H1 (cell line): ENCODE results near the gene METTL1. TPM values are rescaled to one million over a fixed set of nuclear protein-coding genes. Genes with fewer than 3 reads are reported as not detected.

Source experiments
- CTCF ChIA-PET: fragments of 300-600 bp; sonication (Branson Sonifier 250); formaldehyde crosslinking; loops from one replicate; lab custom pipeline; 2021; ENCODE audit not compliant: partially characterized antibody; lab: Charles Lee
- POLR2A ChIA-PET: fragments of 300-600 bp; sonication (Branson Sonifier 250); formaldehyde crosslinking; loops from one replicate; lab custom pipeline; 2021; ENCODE audit warnings: inconsistent platforms; ENCODE audit not compliant: partially characterized antibody; lab: Charles Lee
- DNase-seq, 2 experiments: peaks; one replicate each; pipeline versions ENCODE4 v3.0.0 to v3.0.0-alpha.2; 2010 to 2022; ENCODE audit warnings: low spot score in 2 of 2, low read depth in 1 of 2, mixed read lengths in 1 of 2
- FAIRE-seq: peaks from 2 replicates; lab custom pipeline; 2011; peaks lifted over from hg19 to GRCh38; lab: Jason Lieb, UNC
- H2AFZ ChIP-seq: 2 replicates; pipeline ENCODE4 v1.8.1; 2012; ENCODE audit warnings: low read length, inconsistent platforms
- H2AK5ac ChIP-seq: 2 replicates; pipeline ENCODE4 v1.6.1; 2013; ENCODE audit warnings: low read depth, low read length
- H2BK120ac ChIP-seq: replicated peaks from 2 replicates; pipeline ENCODE3; 2013; ENCODE audit warnings: low read depth, low read length, inconsistent platforms
- H2BK12ac ChIP-seq: 2 replicates; pipeline ENCODE4 v1.6.1; 2013; ENCODE audit warnings: low read depth, low read length
- H2BK15ac ChIP-seq: 2 replicates; pipeline ENCODE4 v1.6.1; 2013; ENCODE audit warnings: low read length
- H2BK20ac ChIP-seq: 2 replicates; pipeline ENCODE4 v1.6.1; 2013; ENCODE audit warnings: low read length
- H2BK5ac ChIP-seq: 2 replicates; pipeline ENCODE4 v1.6.1; 2013; ENCODE audit warnings: low read depth, low read length
- H3K14ac ChIP-seq: 2 replicates; pipeline ENCODE4 v1.6.1; 2013; ENCODE audit warnings: inconsistent platforms; ENCODE audit not compliant: insufficient read length
- H3K18ac ChIP-seq: 2 replicates; pipeline ENCODE4 v1.6.1; 2013; ENCODE audit warnings: low read length; ENCODE audit errors: extremely low read depth
- H3K23ac ChIP-seq: 2 replicates; pipeline ENCODE4 v1.6.1; 2013; ENCODE audit warnings: inconsistent platforms; ENCODE audit not compliant: insufficient read length
- H3K23me2 ChIP-seq: 2 replicates; pipeline ENCODE4 v1.6.1; 2013; ENCODE audit warnings: low read depth, low read length
- H3K27ac ChIP-seq: 2 replicates; pipeline ENCODE4 v1.6.1; 2011; ENCODE audit warnings: low read depth, low read length, inconsistent platforms
- H3K27me3 ChIP-seq, 4 experiments: replicated peaks in 1 of 4; 1 replicate in 1 of 4; 2 replicates in 3 of 4; pipeline versions ENCODE4 v1.6.1 to v1.8.1; 2011 to 2013; ENCODE audit warnings: low read length in 3 of 4, mild to moderate bottlenecking in 3 of 4, inconsistent platforms in 2 of 4, mixed read lengths in 2 of 4, moderate library complexity in 1 of 4; ENCODE audit not compliant: control insufficient read depth in 3 of 4, insufficient read depth in 3 of 4; ENCODE audit errors: extremely low read depth in 1 of 4
- H3K36me3 ChIP-seq, 4 experiments: 2 replicates each; pipeline versions ENCODE4 v1.6.1 to v1.8.1; 2011 to 2013; ENCODE audit warnings: mild to moderate bottlenecking in 4 of 4, low read length in 3 of 4, moderate library complexity in 2 of 4, control low read depth in 1 of 4, inconsistent platforms in 1 of 4; ENCODE audit not compliant: insufficient read depth in 4 of 4, control insufficient read depth in 2 of 4
- H3K4ac ChIP-seq: replicated peaks from 2 replicates; pipeline ENCODE3; 2013; ENCODE audit warnings: low read length, low read depth, mixed read lengths, inconsistent platforms; ENCODE audit not compliant: insufficient read length
- H3K4me1 ChIP-seq, 4 experiments: replicated peaks in 1 of 4; 1 replicate in 1 of 4; 2 replicates in 3 of 4; pipeline versions ENCODE4 v1.6.1 to v1.8.1; 2011 to 2013; ENCODE audit warnings: low read length in 3 of 4, inconsistent platforms in 2 of 4, mixed read lengths in 1 of 4; ENCODE audit not compliant: insufficient read depth in 4 of 4, control insufficient read depth in 3 of 4
- H3K4me2 ChIP-seq, 2 experiments: 2 replicates each; pipeline versions ENCODE4 v1.6.1 to v1.8.1; 2011 to 2013; ENCODE audit warnings: low read depth in 2 of 2, low read length in 2 of 2, control low read depth in 1 of 2, inconsistent platforms in 1 of 2, mild to moderate bottlenecking in 1 of 2; ENCODE audit not compliant: insufficient read depth in 1 of 2
- H3K4me3 ChIP-seq, 4 experiments: fragments of 200-600, 300-600 bp in 1 of 4; sonication (generic), shearing (Covaris generic), sonication (Bioruptor Twin) in 1 of 4; 2 replicates each; pipeline versions ENCODE4 v1.5.1 to v1.8.1; 2011 to 2016; ENCODE audit warnings: low read length in 4 of 4, low read depth in 3 of 4, control low read depth in 2 of 4, inconsistent platforms in 2 of 4, mild to moderate bottlenecking in 2 of 4, mixed read lengths in 1 of 4, moderate library complexity in 1 of 4; ENCODE audit not compliant: insufficient read depth in 2 of 4; ENCODE audit errors: extremely low read depth in 1 of 4
- H3K56ac ChIP-seq: replicated peaks from 2 replicates; pipeline ENCODE3; 2013; ENCODE audit warnings: low read depth, mild to moderate bottlenecking, mixed read lengths, low read length, inconsistent platforms; ENCODE audit not compliant: insufficient read length
- H3K79me1 ChIP-seq: 2 replicates; pipeline ENCODE4 v1.6.1; 2013; ENCODE audit warnings: low read depth, low read length, control low read depth
- H3K79me2 ChIP-seq, 2 experiments: 2 replicates each; pipeline versions ENCODE4 v1.6.1 to v1.8.1; 2012 to 2013; ENCODE audit warnings: low read length in 2 of 2, mild to moderate bottlenecking in 2 of 2, inconsistent platforms in 1 of 2; ENCODE audit not compliant: insufficient read depth in 2 of 2, control insufficient read depth in 1 of 2
- H3K9ac ChIP-seq, 4 experiments: replicated peaks in 1 of 4; 1 replicate in 1 of 4; 2 replicates in 3 of 4; pipeline versions ENCODE4 v1.6.1 to v1.8.1; 2011 to 2013; ENCODE audit warnings: low read depth in 3 of 4, low read length in 3 of 4, control low read depth in 2 of 4, mild to moderate bottlenecking in 2 of 4, moderate library complexity in 2 of 4, inconsistent platforms in 1 of 4; ENCODE audit errors: extremely low read depth in 1 of 4
- H3K9me3 ChIP-seq, 2 experiments: 2 replicates each; pipeline versions ENCODE4 v1.6.1 to v1.8.1; 2012 to 2013; ENCODE audit warnings: mild to moderate bottlenecking in 2 of 2, moderate library complexity in 2 of 2, control low read depth in 1 of 2, inconsistent platforms in 1 of 2, low read depth in 1 of 2, low read length in 1 of 2, mixed read lengths in 1 of 2; ENCODE audit not compliant: insufficient read depth in 2 of 2
- H4K20me1 ChIP-seq, 2 experiments: replicated peaks in 1 of 2; 2 replicates each; pipeline versions ENCODE3 to v1.8.1; 2011 to 2013; ENCODE audit warnings: inconsistent platforms in 2 of 2, low read length in 2 of 2, mild to moderate bottlenecking in 1 of 2; ENCODE audit not compliant: insufficient read depth in 2 of 2, control insufficient read depth in 1 of 2
- H4K5ac ChIP-seq: 2 replicates; pipeline ENCODE4 v1.6.1; 2013; ENCODE audit warnings: low read length, low read depth, mixed read lengths, inconsistent platforms; ENCODE audit not compliant: insufficient read length
- H4K8ac ChIP-seq: 2 replicates; pipeline ENCODE4 v1.8.0; 2013; ENCODE audit warnings: mild to moderate bottlenecking, moderate library complexity, low read length, inconsistent platforms; ENCODE audit not compliant: insufficient read depth; ENCODE audit errors: extremely low read depth
- H4K91ac ChIP-seq: replicated peaks from 2 replicates; pipeline ENCODE3; 2013; ENCODE audit warnings: low read length, mixed read lengths, inconsistent platforms; ENCODE audit not compliant: insufficient read length
- CHD1 ChIP-seq: IDR thresholded peaks from 2 replicates; pipeline ENCODE4 v1.6.1; 2012; ENCODE audit warnings: low read depth, low read length, improper control_type of control experiment
- CREB1 ChIP-seq: IDR thresholded peaks from 2 replicates; pipeline ENCODE4 v1.6.1; 2012; ENCODE audit warnings: inconsistent platforms
- GABPA ChIP-seq: IDR thresholded peaks from 2 replicates; pipeline ENCODE4 v1.6.1; 2011; ENCODE audit warnings: mild to moderate bottlenecking, low read length, moderate library complexity, borderline replicate concordance; ENCODE audit not compliant: insufficient read depth
- HDAC6 ChIP-seq: IDR thresholded peaks from one replicate; pipeline ENCODE4 v1.7.1; 2012; ENCODE audit warnings: low read depth, mild to moderate bottlenecking, inconsistent platforms, low read length, moderate library complexity
- MAFK ChIP-seq: IDR thresholded peaks from 2 replicates; pipeline ENCODE4 v1.6.1; 2012; ENCODE audit warnings: low read depth, mild to moderate bottlenecking, improper control_type of control experiment, low read length
- PHF8 ChIP-seq: fragments of 200-600 bp; sonication (generic); conservative IDR thresholded peaks from 2 replicates; pipeline ENCODE4 v1.7.1; 2012; ENCODE audit warnings: low read depth, mild to moderate bottlenecking, inconsistent platforms, low read length, moderate library complexity
- RFX5 ChIP-seq: IDR thresholded peaks from 2 replicates; pipeline ENCODE4 v1.6.1; 2011; ENCODE audit warnings: low read depth, low read length, improper control_type of control experiment, borderline replicate concordance
- RXRA ChIP-seq: IDR thresholded peaks from 2 replicates; pipeline ENCODE4 v1.6.1; 2011; ENCODE audit warnings: low read depth, mild to moderate bottlenecking, low read length, moderate library complexity; ENCODE audit not compliant: insufficient read depth
- SRF ChIP-seq: IDR thresholded peaks from 2 replicates; pipeline ENCODE4 v1.6.1; 2011; ENCODE audit warnings: mild to moderate bottlenecking, low read depth, low read length, moderate library complexity
- TAF7 ChIP-seq: optimal IDR thresholded peaks from 2 replicates; pipeline ENCODE3; 2011; ENCODE audit warnings: low read depth, mild to moderate bottlenecking, inconsistent platforms, low read length, moderate library complexity, borderline replicate concordance
- TCF12 ChIP-seq: IDR thresholded peaks from 2 replicates; pipeline ENCODE4 v1.6.1; 2011; ENCODE audit warnings: low read depth, mild to moderate bottlenecking, low read length
- WGBS, 2 experiments: shearing (Covaris generic) in 1 of 2; methylation state at CpG; one replicate each; pipeline versions ENCODE4 v1.1.6 to v1.1.7; 2013 to 2015; ENCODE audit warnings: low lambda C conversion rate in 2 of 2, mixed read lengths in 2 of 2, inconsistent platforms in 1 of 2, low coverage in 1 of 2, missing lambda C conversion rate in 1 of 2; ENCODE audit not compliant: insufficient replicate concordance in 2 of 2, insufficient coverage in 1 of 2, insufficient read length in 1 of 2; ENCODE audit errors: extremely low coverage in 1 of 2, missing lambda C conversion rate in 1 of 2; 5-methylcytosine and 5-hydroxymethylcytosine counted together
- polyA plus RNA-seq, 7 experiments: library from polyadenylated mRNA; depleted of rRNA in 3 of 7; stranded (reverse) in 5 of 7; unstranded in 2 of 7; fragments of >200 nt in 5 of 7; fragments of 200-250 nt in 2 of 7; gene quantifications; 1 replicate in 5 of 7; 2 replicates in 1 of 7; 4 replicates in 1 of 7; pipeline versions ENCODE4 v1.2.1 to v1.2.3, GENCODE V29; 2011 to 2013; ENCODE audit warnings: missing spikeins in 2 of 7, mixed read lengths in 2 of 7
- total RNA-seq: library from RNA; stranded (reverse); fragmentation: NEBNext Ultra II Directional; extraction: Animal tissue kit (Norgen Biotek cat#: 25700); gene quantifications from 2 replicates; pipeline ENCODE4 v1.2.1, GENCODE V29; 2021
- TF ChIP-seq, protein P1 (sequence below): IDR thresholded peaks from 2 replicates; pipeline ENCODE4 v1.6.1; 2012; ENCODE audit warnings: inconsistent platforms
- TF ChIP-seq, protein P2 (sequence below): IDR thresholded peaks from 2 replicates; pipeline ENCODE4 v1.6.1; 2012; ENCODE audit warnings: low read length, inconsistent platforms

METTL1 gene
- total and polyA plus RNA-seq, 2 of the 8 experiments (the other 6 are each of a cell fraction or from before 2014, with no cell fraction given) = 40.5 to 46.0 TPM

DNA sequence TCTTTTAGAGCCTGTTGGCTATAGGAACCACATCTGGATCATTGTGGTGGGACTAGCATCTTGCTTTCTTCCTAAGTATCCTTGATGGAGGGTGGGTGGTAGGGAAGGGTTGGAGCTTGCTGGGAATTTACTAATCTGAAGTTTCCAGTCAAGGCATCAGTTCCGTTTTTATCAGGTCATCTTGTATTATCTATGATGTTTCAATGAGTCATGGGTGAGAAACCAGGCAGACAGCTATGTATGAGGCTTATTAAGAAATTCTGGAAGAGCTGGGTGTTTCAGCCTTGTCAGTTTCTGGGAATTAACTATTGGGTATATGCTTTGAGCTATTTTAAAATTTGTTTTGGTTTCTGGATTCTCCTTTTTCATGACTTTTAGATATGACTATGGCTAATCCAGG lies 22.0 kb upstream of the METTL1 start:
- Histone ChIP-seq H2BK120ac (no peak overlapping the region), H3K9me3 (no peaks in the 10 kb centered on the region), H3K56ac (no peak overlapping the region), H2BK20ac (no peak overlapping the region), H3K18ac (no peak overlapping the region), H2BK15ac (no peak overlapping the region), H3K27me3 (no peaks in the 10 kb centered on the region), H3K27ac (no peak overlapping the region), H3K4me3 (no peak overlapping the region), H3K4me1 (no peaks in the 10 kb centered on the region), H3K79me1 (no peaks in the 10 kb centered on the region; the same call in 1 of the 2 replicates), H3K4me2 (no peak overlapping the region), H3K9ac (no peak overlapping the region), H4K20me1 (no peaks in the 10 kb centered on the region), H3K79me2 (no peaks in the 10 kb centered on the region), H3K23ac (no peak overlapping the region), H2BK5ac (no peak overlapping the region), H3K14ac (no peak overlapping the region), H4K91ac (no peak overlapping the region), H3K4ac (no peak overlapping the region), H3K23me2 (no peaks in the 10 kb centered on the region), H2AFZ (no peak overlapping the region), H4K5ac (no peak overlapping the region), H3K36me3 (peaks cover 2 to 37% (median 22%) of the 10 kb centered on the region in 4 experiments; a peak in 7 of 8 replicates), H2BK12ac (no peak overlapping the region), H4K8ac (no peak overlapping the region), H2AK5ac (no peak overlapping the region)
- POLR2A ChIA-PET = interaction anchor here (1.2 to 3.1 kb wide), 3 partner anchors 9 to 14 kb away, joined by 5 to 10 read pairs (median 6); partner anchors contain the start of gene TSFM
- FAIRE-seq (no peak), DNase-seq (no peak)
- TF ChIP-seq MAFK (no peak), HDAC6 (no peak), SRF (no peak), TCF12 (no peak), TAF7 (no peak), PHF8 (no peak), CREB1 (no peak), RFX5 (no peak), GABPA (no peak), RXRA (no peak), CHD1 (no peak)
- TF ChIP-seq, protein P1, sequence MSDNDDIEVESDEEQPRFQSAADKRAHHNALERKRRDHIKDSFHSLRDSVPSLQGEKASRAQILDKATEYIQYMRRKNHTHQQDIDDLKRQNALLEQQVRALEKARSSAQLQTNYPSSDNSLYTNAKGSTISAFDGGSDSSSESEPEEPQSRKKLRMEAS = no peak
- TF ChIP-seq, protein P2, sequence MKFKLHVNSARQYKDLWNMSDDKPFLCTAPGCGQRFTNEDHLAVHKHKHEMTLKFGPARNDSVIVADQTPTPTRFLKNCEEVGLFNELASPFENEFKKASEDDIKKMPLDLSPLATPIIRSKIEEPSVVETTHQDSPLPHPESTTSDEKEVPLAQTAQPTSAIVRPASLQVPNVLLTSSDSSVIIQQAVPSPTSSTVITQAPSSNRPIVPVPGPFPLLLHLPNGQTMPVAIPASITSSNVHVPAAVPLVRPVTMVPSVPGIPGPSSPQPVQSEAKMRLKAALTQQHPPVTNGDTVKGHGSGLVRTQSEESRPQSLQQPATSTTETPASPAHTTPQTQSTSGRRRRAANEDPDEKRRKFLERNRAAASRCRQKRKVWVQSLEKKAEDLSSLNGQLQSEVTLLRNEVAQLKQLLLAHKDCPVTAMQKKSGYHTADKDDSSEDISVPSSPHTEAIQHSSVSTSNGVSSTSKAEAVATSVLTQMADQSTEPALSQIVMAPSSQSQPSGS = no peak
- CTCF ChIA-PET = interaction anchor here (0.8 to 8.3 kb wide), 5 partner anchors 9 to 241 kb away, joined by 3 to 56 read pairs (median 7); partner anchors contain the start of genes MARCHF9 and TSFM
- 88% methylated on average over 1 of the region's 1 CpG; no CpG with 5 or more reads in 1 of the 2 experiments for WGBS, 2 experiments
